GM19455 (cell line): Measurements from ENCODE around the gene MST1R.

Source experiments
- ATAC-seq: cut with Tn5 transposase; IDR thresholded peaks from one replicate; pipeline ENCODE4 v1.9.1; 2021; ENCODE audit not compliant: unreplicated experiment

MST1R gene

DNA sequence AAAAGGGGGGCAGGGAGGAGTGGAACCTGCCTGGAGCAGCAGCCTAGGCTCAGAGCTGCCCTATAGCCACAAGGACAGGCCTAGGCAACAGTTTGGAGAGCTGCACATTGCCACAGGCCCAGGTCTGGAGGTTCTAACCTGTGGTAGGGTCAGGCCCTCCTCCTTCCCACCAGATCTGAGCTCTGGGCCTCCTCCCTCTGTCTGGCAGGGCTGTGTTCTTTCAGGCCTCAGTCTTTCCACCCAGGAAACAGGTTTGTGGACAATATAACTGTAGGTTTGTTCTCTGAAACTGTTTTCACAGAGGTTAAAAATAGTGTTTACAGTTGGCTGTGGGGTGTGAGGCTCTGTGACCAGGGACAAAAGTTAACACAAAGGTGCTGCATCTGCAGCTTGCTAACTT, 25.0 kb downstream of the MST1R start:
- ATAC-seq = no peak

DNA sequence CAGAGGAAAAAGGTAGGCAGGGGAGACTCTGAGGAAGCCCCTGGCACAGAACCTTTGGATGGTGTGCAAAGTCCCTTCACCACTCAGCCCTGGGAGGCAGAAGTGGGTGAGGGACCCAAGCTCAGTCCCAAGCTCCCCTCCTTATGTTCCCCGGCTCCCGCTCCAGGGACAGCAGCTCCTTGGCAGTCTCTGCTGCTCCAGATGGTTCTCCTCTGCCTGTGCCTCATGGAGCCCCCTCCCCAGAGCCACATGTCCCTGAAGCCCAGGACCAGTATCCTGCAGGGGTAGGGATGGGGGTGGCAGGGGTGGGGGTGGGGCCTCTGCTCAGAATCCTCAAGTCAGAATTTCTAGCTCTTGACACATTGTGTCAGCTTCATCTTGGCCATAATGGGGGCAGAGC, 26.0 kb downstream of the MST1R start:
- ATAC-seq = no peak

- no peak for ATAC-seq
Observed at GRCh38 chr3:49876567-49876966, 27.1 kb downstream of the MST1R start.

DNA sequence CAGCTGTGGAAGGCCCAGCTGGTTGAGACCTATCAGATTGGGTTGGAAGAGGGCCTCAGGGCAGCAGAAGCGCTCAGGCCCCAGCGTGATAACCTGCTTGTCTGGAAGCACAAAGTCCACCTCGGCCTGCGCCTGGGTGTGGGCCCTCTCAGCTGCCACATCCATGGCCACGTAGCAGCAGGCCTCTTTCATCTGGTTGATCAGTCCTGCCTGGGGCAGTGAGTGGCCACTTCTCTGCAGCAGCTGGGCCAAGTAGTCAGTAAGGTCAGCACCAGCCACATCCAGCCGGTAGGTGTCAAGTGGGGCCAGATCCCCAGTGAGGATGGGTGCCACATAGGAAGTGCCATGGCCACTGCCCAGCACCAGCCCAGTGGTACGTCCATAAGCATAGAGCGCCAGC, 30.1 kb downstream of the MST1R start:
- no peak for ATAC-seq

DNA sequence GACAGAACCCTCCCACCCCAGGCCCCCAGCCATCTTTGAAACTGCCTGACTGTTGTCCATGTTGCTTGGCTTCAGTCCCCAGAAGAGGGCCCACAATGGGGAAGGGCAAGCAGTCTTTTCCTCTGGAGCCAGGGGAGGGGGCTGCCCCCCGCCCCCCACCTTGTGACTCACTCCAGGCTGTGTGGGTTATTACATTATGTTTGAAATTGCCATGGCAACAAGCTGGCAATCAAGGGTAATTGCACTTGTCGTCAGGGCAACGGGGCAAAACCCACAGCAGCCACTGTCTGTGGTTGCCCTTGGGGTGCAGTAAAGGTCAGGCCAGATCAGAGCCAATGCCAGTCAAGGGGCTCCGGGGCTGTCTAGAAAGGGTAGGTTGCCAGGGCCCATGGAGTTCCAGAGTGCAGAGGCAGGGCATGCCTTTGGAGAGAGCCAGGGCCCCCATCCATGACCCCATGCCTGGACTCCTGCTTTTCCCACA, 30.8 kb downstream of the MST1R start:
- ATAC-seq = no peak

- ATAC-seq = no peak
Observed at GRCh38 chr3:49871531-49872153, 32.0 kb downstream of the MST1R start.

- ATAC-seq = no peak
Observed at GRCh38 chr3:49869525-49870126, 34.0 kb downstream of the MST1R start, which contains the start of gene CAMKV. Gene CAMKV (minus strand): TSS chr3:49869906. CDS start chr3:49862388, 7,518 bp downstream.

- no peak for ATAC-seq
Observed at GRCh38 chr3:49868862-49869466, 34.7 kb downstream of the MST1R start.

GRCh38 chr3:49867871-49868321, 35.8 kb downstream of the MST1R start:
- no peak for ATAC-seq

GRCh38 chr3:49867400-49867799, 36.3 kb downstream of the MST1R start:
- no peak for ATAC-seq

DNA sequence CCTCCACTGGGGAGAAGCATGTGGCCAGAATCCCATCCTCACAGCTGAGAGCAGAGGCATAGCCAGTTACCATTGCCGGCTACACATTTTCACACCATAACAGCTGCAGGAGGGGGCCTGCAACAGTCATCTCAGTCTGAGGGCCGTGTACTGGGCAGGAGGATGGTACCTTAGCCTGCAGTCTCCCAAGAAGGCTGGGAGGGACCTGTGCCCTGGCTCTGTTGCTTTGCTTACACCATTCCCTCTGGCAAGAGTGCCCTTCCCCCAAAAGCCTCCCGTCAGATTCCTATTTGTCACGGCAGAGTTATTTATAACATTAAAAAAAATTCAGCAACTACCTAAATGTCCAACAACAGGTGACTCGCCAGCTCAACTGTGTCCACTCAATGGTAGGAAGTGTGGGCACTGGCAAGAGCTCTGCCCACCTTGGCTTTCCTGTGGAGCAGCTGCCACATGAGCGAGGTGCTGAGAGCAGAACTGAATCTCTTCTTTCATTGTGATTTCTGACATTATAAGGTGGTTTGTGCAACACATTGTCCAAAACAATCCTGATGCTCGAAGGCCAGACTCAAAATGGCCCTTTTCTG, 38.4 kb downstream of the MST1R start:
- no peak for ATAC-seq

GRCh38 chr3:49864505-49864904, 39.2 kb downstream of the MST1R start:
- ATAC-seq = no peak

- ATAC-seq = no peak
Observed at GRCh38 chr3:49859576-49860305, 43.9 kb downstream of the MST1R start.

- peak; percentile 94 for ATAC-seq
Observed at GRCh38 chr3:49856181-49857005, 47.3 kb downstream of the MST1R start, which contains the start of gene TRAIP. Gene TRAIP (minus strand): TSS chr3:49856564. CDS start chr3:49856453, 111 bp downstream.

- no peak for ATAC-seq
Observed at GRCh38 chr3:49855662-49856061, 48.0 kb downstream of the MST1R start.

DNA sequence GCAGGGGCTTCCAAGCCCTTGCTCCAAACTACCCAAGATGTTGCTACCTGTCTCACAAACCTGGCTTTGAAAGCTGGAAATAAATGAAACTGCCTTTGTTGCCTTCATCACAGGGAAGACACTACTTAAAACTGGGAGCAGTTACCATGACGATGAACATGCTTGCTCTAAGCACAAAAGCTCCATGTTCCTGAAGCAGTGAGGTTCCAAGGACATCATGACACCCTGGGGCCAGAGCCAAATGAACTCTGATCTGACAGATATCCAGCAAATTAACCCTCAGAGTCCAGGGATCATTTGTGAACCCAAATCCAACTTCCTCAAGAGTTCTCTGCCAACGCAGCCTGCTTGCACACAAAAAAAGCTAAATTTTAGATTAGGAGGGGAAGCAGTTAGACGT, 58.0 kb downstream of the MST1R start:
- ATAC-seq = no peak

GRCh38 chr3:49844464-49845183, 59.0 kb downstream of the MST1R start:
- no peak for ATAC-seq

DNA sequence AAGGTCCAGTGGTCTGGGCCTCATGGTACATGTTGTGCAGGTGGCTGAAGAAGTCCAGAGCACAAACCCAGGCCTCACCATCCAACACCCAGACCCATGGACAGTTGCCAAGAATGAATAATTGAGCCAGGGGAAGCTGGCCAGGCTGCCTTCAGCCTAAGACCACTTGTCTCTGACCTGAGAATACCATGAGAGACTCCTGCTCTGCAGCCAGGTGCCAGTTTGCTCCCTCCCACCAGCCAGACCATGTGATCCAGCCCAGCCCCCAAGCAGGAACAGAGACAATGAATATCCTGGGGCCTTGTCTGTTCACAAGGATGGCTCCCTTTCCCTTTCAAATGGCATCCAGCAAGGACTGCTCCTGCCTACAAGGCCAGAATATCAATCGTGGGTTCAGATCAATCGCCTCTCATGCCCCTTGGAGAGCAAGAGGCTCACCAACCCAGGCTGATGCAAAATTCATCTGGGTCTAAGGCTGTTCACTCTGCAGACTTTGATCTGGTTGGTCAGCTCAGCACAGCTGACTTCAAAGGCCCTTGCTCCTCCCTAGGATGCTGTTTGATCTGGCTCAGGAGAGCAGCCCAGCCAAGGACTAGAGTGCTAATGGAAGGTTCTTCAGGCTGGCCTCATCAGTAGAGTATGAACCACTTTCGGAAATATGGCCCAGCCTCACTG, 60.7 kb downstream of the MST1R start:
- no peak for ATAC-seq

- no peak for ATAC-seq
Observed at GRCh38 chr3:49841806-49842205, 61.9 kb downstream of the MST1R start.
